KMS-11 (cell line): ENCODE results near the gene CDH4.

Source experiments
- H2AFZ ChIP-seq: fragments of 200-600 bp; sonication (generic); 2 replicates; pipeline ENCODE4 v1.6.1; 2016; ENCODE audit warnings: antibody characterized with exemption, mixed run types, low read depth
- H3K27ac ChIP-seq: fragments of 200-600 bp; sonication (generic); 2 replicates; pipeline ENCODE4 v1.6.1; 2016; ENCODE audit warnings: mild to moderate bottlenecking, mixed run types
- H3K27me3 ChIP-seq: fragments of 200-600 bp; sonication (generic); 2 replicates; pipeline ENCODE4 v1.6.1; 2017; ENCODE audit warnings: mild to moderate bottlenecking, low read depth, mixed run types, moderate library complexity; ENCODE audit not compliant: insufficient read depth
- H3K36me3 ChIP-seq: fragments of 200-600 bp; sonication (generic); 2 replicates; pipeline ENCODE4 v1.6.1; 2017; ENCODE audit warnings: mild to moderate bottlenecking, mixed run types; ENCODE audit not compliant: insufficient read depth
- H3K4me1 ChIP-seq: fragments of 200-600 bp; sonication (generic); 2 replicates; pipeline ENCODE4 v1.6.1; 2016; ENCODE audit warnings: mild to moderate bottlenecking, low read depth, mixed run types; ENCODE audit not compliant: poor library complexity, severe bottlenecking
- H3K4me2 ChIP-seq: fragments of 200-600 bp; sonication (generic); 2 replicates; pipeline ENCODE4 v1.7.0; 2016; ENCODE audit warnings: mild to moderate bottlenecking, mixed run types
- H3K4me3 ChIP-seq: fragments of 200-600 bp; sonication (generic); IDR thresholded peaks from 2 replicates; pipeline ENCODE4 v1.6.1; 2017; ENCODE audit warnings: low read depth, low read length, mixed read lengths; ENCODE audit not compliant: insufficient read depth
- H3K79me2 ChIP-seq: fragments of 200-600 bp; sonication (generic); 2 replicates; pipeline ENCODE4 v1.6.1; 2016; ENCODE audit warnings: low read depth, mixed run types; ENCODE audit not compliant: insufficient read depth
- H3K9ac ChIP-seq: fragments of 200-600 bp; sonication (generic); 2 replicates; pipeline ENCODE4 v1.6.1; 2016; ENCODE audit warnings: mild to moderate bottlenecking, mixed run types
- H4K20me1 ChIP-seq: fragments of 200-600 bp; sonication (generic); 2 replicates; pipeline ENCODE4 v1.6.1; 2016; ENCODE audit warnings: mild to moderate bottlenecking, mixed run types; ENCODE audit not compliant: insufficient read depth
- TF ChIP-seq, protein P1 (sequence below): fragments of 200-600 bp; sonication (generic); conservative IDR thresholded peaks from 2 replicates; pipeline ENCODE4 v1.6.1; 2017; ENCODE audit warnings: low read depth, mild to moderate bottlenecking, antibody characterized with exemption, low read length, moderate library complexity, mixed read lengths

Gene CDH4

GRCh38 chr20:61314326-61315010, 62.4 kb downstream of the CDH4 start:
- TF ChIP-seq, protein P1, sequence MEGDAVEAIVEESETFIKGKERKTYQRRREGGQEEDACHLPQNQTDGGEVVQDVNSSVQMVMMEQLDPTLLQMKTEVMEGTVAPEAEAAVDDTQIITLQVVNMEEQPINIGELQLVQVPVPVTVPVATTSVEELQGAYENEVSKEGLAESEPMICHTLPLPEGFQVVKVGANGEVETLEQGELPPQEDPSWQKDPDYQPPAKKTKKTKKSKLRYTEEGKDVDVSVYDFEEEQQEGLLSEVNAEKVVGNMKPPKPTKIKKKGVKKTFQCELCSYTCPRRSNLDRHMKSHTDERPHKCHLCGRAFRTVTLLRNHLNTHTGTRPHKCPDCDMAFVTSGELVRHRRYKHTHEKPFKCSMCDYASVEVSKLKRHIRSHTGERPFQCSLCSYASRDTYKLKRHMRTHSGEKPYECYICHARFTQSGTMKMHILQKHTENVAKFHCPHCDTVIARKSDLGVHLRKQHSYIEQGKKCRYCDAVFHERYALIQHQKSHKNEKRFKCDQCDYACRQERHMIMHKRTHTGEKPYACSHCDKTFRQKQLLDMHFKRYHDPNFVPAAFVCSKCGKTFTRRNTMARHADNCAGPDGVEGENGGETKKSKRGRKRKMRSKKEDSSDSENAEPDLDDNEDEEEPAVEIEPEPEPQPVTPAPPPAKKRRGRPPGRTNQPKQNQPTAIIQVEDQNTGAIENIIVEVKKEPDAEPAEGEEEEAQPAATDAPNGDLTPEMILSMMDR, result no peak
- no peaks in the 10 kb centered on the region for H3K4me1 ChIP-seq

GRCh38 chr20:61315319-61315718, 63.3 kb downstream of the CDH4 start:
- no peak overlapping the region for H3K9ac ChIP-seq
- TF ChIP-seq, protein P1, result no peak

More at GRCh38 chr20:61314326-61315010, 62.4 kb downstream of the CDH4 start:
- Histone ChIP-seq H3K4me2 (no peak overlapping the region), H3K4me3 (no peak overlapping the region), H3K27ac (no peak overlapping the region), H3K36me3 (no peaks in the 10 kb centered on the region), H2AFZ (no peak overlapping the region), H4K20me1 (no peaks in the 10 kb centered on the region), H3K9ac (no peak overlapping the region), H3K27me3 (no peaks in the 10 kb centered on the region), H3K79me2 (no peaks in the 10 kb centered on the region)

DNA sequence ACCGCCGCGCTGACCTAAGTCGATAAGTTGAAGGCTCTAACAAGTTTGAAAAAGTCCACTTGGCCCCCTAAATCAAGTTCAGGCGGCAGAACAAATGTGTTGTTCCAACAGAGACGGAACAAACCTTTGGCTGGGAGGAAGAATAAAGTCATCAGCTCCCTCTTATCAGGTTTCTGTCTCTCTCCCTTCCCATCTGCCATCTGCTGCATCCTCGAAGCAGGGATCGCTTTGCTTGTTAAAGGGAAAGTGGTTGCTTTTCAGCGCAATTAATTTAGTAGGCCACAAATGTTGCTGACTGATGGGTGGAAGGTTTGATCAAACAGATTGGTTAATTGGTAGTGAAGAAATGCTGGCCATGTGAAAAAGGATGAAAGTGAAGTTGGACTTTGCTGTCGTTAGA, 64.3 kb downstream of the CDH4 start:
- Histone ChIP-seq H3K27ac (no peak overlapping the region), H3K4me3 (no peak overlapping the region), H3K79me2 (no peaks in the 10 kb centered on the region), H3K4me1 (no peaks in the 10 kb centered on the region), H3K9ac (no peak overlapping the region), H3K4me2 (no peak overlapping the region), H2AFZ (no peak overlapping the region), H4K20me1 (no peaks in the 10 kb centered on the region), H3K27me3 (no peaks in the 10 kb centered on the region; the same call in 1 of the 2 replicates), H3K36me3 (no peaks in the 10 kb centered on the region)
- TF ChIP-seq, protein P1, result no peak

More at GRCh38 chr20:61315319-61315718, 63.3 kb downstream of the CDH4 start:
- H3K4me3 ChIP-seq, result no peak overlapping the region
- no peak overlapping the region for H3K4me2 ChIP-seq
- no peaks in the 10 kb centered on the region for H3K4me1 ChIP-seq
- no peaks in the 10 kb centered on the region for H3K79me2 ChIP-seq
- H4K20me1 ChIP-seq, result no peaks in the 10 kb centered on the region
- no peaks in the 10 kb centered on the region for H3K27me3 ChIP-seq
- H3K36me3 ChIP-seq, result no peaks in the 10 kb centered on the region
- no peak overlapping the region for H2AFZ ChIP-seq
- no peak overlapping the region for H3K27ac ChIP-seq

DNA sequence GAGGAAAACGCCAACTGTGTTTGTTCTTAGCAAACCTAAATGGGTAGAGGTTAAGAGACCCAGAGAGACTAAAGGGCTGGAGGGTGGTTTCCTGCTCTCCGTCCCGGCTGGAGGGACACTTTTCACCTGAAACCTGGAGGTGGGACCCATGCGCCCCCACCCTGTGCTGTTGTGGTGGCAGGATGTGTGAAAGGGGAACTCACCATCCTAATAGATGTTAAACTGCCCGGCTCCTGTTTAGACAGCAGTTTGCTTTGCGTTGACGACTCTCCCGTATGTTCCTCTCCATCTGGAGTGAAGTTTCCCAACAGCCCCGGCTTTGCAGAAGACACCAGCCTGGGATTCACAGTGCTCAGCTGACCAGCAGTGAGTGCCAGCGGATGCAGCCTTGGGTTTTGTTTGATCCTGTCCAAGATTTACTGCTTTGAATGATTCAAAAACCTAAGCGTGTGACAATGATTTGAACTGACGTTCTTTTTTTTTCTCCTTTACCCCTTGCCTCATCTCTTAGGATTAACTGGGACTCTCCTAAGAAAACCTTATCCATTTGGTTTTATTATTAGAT, 66.0 kb downstream of the CDH4 start:
- Histone ChIP-seq H3K4me1 (no peaks in the 10 kb centered on the region), H3K79me2 (no peaks in the 10 kb centered on the region), H3K4me3 (no peak overlapping the region), H3K27ac (no peak overlapping the region), H3K4me2 (no peak overlapping the region), H4K20me1 (no peaks in the 10 kb centered on the region), H3K27me3 (no peaks in the 10 kb centered on the region; the same call in 1 of the 2 replicates), H3K9ac (no peak overlapping the region), H3K36me3 (no peaks in the 10 kb centered on the region), H2AFZ (no peak overlapping the region)
- TF ChIP-seq, protein P1, result no peak
